K562 (cell line): ENCODE results near the gene CPSF4. TPM values are rescaled to one million over a fixed set of nuclear protein-coding genes. Genes with fewer than 3 reads are reported as not detected.
A peak's percentile ranks its signal among the peaks of the same experiment; 100 is the strongest.

ENCODE experiments used
- CBX8 ChIP-seq: fragments of 200-600 bp; sonication (generic); IDR thresholded peaks from 2 replicates; pipeline ENCODE4 v1.6.1; 2012; ENCODE audit warnings: borderline replicate concordance, mixed run types, low read depth, mild to moderate bottlenecking, moderate library complexity, mixed read lengths, low read length, control low read depth, inconsistent platforms; ENCODE audit not compliant: poor library complexity, severe bottlenecking; ENCODE audit errors: extremely low read depth
- GABPB2 ChIP-seq: fragments of 250-450 bp; sonication (Bioruptor Pico); conservative IDR thresholded peaks from 2 replicates; pipeline ENCODE4 v1.5.1; 2021; ENCODE audit warnings: mild to moderate bottlenecking
- NEUROD1 ChIP-seq: fragments of 150-350 bp; IDR thresholded peaks from 2 replicates; pipeline ENCODE4 v1.6.1; 2014; ENCODE audit warnings: borderline replicate concordance, low read length, low read depth; ENCODE audit not compliant: partially characterized antibody
- POLR2A ChIP-seq: fragments of 450-650 bp; conservative IDR thresholded peaks from 2 replicates; pipeline ENCODE4 v1.6.1; 2016
- POLR2AphosphoS5 ChIP-seq: IDR thresholded peaks from 2 replicates; pipeline ENCODE4 v1.6.1; 2011; ENCODE audit warnings: mild to moderate bottlenecking, low read depth, low read length, moderate library complexity; ENCODE audit not compliant: control insufficient read depth, insufficient read depth
- RBM14 ChIP-seq: fragments of 200-400 bp; formaldehyde crosslinking; IDR thresholded peaks from 2 replicates; pipeline ENCODE4 v1.6.1; 2018; ENCODE audit warnings: low read depth, mild to moderate bottlenecking, low read length, moderate library complexity, borderline replicate concordance; ENCODE audit not compliant: insufficient read depth
- RREB1 ChIP-seq: fragments of 250-450 bp; sonication (Bioruptor Pico); IDR thresholded peaks from 2 replicates; pipeline ENCODE4 v1.4.0; 2020
- ZNF431 ChIP-seq: sonication (generic); formaldehyde crosslinking; IDR thresholded peaks from 2 replicates; pipeline ENCODE4 v1.8.0; 2022; ENCODE audit warnings: mild to moderate bottlenecking, missing genetic modification reagents
- ZNF717 ChIP-seq: fragments of 250-450 bp; sonication (Bioruptor Pico); IDR thresholded peaks from 2 replicates; pipeline ENCODE4 v1.5.0; 2021
- ZNF764 ChIP-seq: fragments of 250-450 bp; sonication (Bioruptor Pico); IDR thresholded peaks from 2 replicates; pipeline ENCODE4 v1.4.0; 2020; ENCODE audit warnings: low read depth, mild to moderate bottlenecking, moderate library complexity
- polyA plus RNA-seq, 8 experiments: library from polyadenylated mRNA; depleted of rRNA in 4 of 8; stranded (reverse) in 5 of 8; unstranded in 3 of 8; fragments of >200 nt; fragmentation: Nextera tagmentation in 2 of 8; fragmentation: Illumina TruSeq in 1 of 8; extraction: Ambion mirVana in 2 of 8; extraction: Trizol in 1 of 8; gene quantifications; 2 replicates each; pipeline versions ENCODE4 v1.2.1 to v1.2.3, GENCODE V29; 2011 to 2014; ENCODE audit warnings: inconsistent platforms in 1 of 8, missing spikeins in 1 of 8
- total RNA-seq, 7 experiments: library from RNA; depleted of rRNA in 6 of 7; stranded (reverse); fragments of >200 nt in 6 of 7; fragmentation: Illumina TruSeq in 2 of 7; extraction: Trizol in 2 of 7; gene quantifications; 2 replicates each; pipeline versions ENCODE4 v1.2.1 to v1.2.3, GENCODE V29; 2011 to 2021; ENCODE audit warnings: low replicate concordance in 1 of 7
- TF ChIP-seq, protein P1 (sequence below), 3 experiments: fragments of 200-800 bp in 1 of 3; fragments of 250-450 bp in 1 of 3; fragments of 450-650 bp in 1 of 3; sonication (Bioruptor Pico) in 1 of 3; sonication (Bioruptor generic) in 1 of 3; formaldehyde crosslinking in 1 of 3; IDR thresholded peaks; 2 replicates each; pipeline versions ENCODE4 v1.6.1 to v1.8.0; 2016 to 2022; ENCODE audit warnings: mild to moderate bottlenecking in 2 of 3, missing genetic modification characterization in 2 of 3, missing compliant biosample characterization in 1 of 3, moderate library complexity in 1 of 3
- TF ChIP-seq, protein P2 (sequence below): sonication (generic); formaldehyde crosslinking; IDR thresholded peaks from 2 replicates; pipeline ENCODE4 v1.8.0; 2023; ENCODE audit warnings: mild to moderate bottlenecking, missing genetic modification reagents
- TF ChIP-seq, protein P3 (sequence below), 2 experiments: fragments of 450-650 bp in 1 of 2; sonication (generic) in 1 of 2; formaldehyde crosslinking in 1 of 2; IDR thresholded peaks in 1 of 2; conservative IDR thresholded peaks in 1 of 2; 2 replicates each; pipeline versions ENCODE4 v1.6.1 to v1.8.1; 2016 to 2023; ENCODE audit warnings: mild to moderate bottlenecking in 2 of 2, moderate library complexity in 2 of 2, inconsistent platforms in 1 of 2, missing genetic modification reagents in 1 of 2

The CPSF4 gene
- total and polyA plus RNA-seq, 9 of the 15 experiments (the other 6 are each of a cell fraction or from before 2014, with no cell fraction given) = 16.9 to 118 (median 71.7) TPM

DNA sequence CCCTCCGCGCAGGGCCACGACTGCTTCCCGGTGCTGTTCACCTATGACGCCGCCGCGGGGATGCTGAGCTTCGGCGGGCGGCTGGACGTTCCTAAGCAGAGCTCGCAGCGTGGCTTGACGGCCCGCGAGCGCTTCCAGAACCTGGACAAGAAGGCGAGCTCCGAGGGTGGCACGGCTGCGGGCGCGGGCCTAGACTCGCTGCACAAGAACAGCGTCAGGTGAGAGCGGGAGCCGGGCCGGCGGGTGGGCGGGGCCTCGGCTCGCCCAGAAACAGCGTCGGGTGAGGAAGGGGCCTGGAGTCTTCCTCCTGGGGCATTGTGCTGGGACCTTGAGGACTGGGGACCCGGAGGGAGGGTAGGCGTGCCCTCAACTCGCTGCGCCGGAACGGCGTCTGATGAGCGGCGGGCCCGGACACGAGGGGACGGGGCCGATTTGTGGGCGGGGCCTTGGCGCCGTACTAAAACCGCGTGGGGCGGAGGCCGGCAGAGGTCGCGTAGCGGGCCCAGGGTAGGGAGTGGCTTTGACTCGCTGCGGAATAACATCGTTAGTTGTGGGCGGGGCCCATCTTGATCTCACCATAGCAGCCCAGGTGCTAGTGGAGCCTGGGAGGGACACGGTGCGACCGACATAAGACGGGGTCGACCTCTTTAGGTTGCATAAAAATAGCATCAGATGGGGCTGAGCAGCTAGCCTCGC, 45.9 kb upstream of the CPSF4 start (continued):
- no peak for TF ChIP-seq ZNF717 (CRISPR knock-in tag)
- TF ChIP-seq, protein P1, sequence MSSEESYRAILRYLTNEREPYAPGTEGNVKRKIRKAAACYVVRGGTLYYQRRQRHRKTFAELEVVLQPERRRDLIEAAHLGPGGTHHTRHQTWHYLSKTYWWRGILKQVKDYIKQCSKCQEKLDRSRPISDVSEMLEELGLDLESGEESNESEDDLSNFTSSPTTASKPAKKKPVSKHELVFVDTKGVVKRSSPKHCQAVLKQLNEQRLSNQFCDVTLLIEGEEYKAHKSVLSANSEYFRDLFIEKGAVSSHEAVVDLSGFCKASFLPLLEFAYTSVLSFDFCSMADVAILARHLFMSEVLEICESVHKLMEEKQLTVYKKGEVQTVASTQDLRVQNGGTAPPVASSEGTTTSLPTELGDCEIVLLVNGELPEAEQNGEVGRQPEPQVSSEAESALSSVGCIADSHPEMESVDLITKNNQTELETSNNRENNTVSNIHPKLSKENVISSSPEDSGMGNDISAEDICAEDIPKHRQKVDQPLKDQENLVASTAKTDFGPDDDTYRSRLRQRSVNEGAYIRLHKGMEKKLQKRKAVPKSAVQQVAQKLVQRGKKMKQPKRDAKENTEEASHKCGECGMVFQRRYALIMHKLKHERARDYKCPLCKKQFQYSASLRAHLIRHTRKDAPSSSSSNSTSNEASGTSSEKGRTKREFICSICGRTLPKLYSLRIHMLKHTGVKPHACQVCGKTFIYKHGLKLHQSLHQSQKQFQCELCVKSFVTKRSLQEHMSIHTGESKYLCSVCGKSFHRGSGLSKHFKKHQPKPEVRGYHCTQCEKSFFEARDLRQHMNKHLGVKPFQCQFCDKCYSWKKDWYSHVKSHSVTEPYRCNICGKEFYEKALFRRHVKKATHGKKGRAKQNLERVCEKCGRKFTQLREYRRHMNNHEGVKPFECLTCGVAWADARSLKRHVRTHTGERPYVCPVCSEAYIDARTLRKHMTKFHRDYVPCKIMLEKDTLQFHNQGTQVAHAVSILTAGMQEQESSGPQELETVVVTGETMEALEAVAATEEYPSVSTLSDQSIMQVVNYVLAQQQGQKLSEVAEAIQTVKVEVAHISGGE (CRISPR knock-in tag; IDR thresholded peaks at IDR 0.05) = peak in 1 of 3 experiments; percentile 62; a peak in 2 of 6 replicates
- no peak for TF ChIP-seq CBX8
- TF ChIP-seq, protein P2, sequence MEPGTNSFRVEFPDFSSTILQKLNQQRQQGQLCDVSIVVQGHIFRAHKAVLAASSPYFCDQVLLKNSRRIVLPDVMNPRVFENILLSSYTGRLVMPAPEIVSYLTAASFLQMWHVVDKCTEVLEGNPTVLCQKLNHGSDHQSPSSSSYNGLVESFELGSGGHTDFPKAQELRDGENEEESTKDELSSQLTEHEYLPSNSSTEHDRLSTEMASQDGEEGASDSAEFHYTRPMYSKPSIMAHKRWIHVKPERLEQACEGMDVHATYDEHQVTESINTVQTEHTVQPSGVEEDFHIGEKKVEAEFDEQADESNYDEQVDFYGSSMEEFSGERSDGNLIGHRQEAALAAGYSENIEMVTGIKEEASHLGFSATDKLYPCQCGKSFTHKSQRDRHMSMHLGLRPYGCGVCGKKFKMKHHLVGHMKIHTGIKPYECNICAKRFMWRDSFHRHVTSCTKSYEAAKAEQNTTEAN (CRISPR knock-in tag) = no peak
- TF ChIP-seq POLR2AphosphoS5 = peak; percentile 48; the same call in 1 of the 2 replicates
- TF ChIP-seq RBM14 = 0 out of 2 replicates have a peak, but pooled peaks have one; percentile 53
- TF ChIP-seq POLR2A = peak; percentile 64
- no peak for TF ChIP-seq RREB1 (CRISPR knock-in tag)
- TF ChIP-seq ZNF764 = no peak
- no peak for TF ChIP-seq GABPB2 (CRISPR knock-in tag)
- no peak for TF ChIP-seq NEUROD1
- TF ChIP-seq, protein P3, sequence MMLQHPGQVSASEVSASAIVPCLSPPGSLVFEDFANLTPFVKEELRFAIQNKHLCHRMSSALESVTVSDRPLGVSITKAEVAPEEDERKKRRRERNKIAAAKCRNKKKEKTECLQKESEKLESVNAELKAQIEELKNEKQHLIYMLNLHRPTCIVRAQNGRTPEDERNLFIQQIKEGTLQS (IDR thresholded peaks at IDR 0.05) = 0 out of 2 replicates have a peak, but pooled peaks have one; percentile 15
- TF ChIP-seq, protein P3 (CRISPR knock-in tag; conservative IDR thresholded peaks at IDR 0.05) = no peak
- no peak for TF ChIP-seq ZNF431
